Ovary (tissue), 9 donors: ENCODE data around the gene ST6GALNAC4. TPM values are rescaled to one million over a fixed set of nuclear protein-coding genes. Genes with fewer than 3 reads are reported as not detected.

Source experiments
- DNase-seq, 5 donors: peaks; one replicate each; pipeline ENCODE4 v3.0.0-alpha.2; 2019 to 2020
- H3K27ac ChIP-seq, 2 donors: fragments of 200-600 bp; one replicate each; pipeline versions ENCODE4 v1.5.1 to v1.8.0; 2019 to 2022
- H3K27me3 ChIP-seq: fragments of 200-600 bp; one replicate; pipeline ENCODE4 v1.8.0; 2022
- H3K36me3 ChIP-seq: fragments of 200-600 bp; sonication (generic); one replicate; pipeline ENCODE4 v1.5.1; 2019
- H3K4me1 ChIP-seq: one replicate; pipeline ENCODE4 v1.8.1; 2013; ENCODE audit warnings: mild to moderate bottlenecking, moderate library complexity; ENCODE audit not compliant: insufficient read depth
- H3K4me3 ChIP-seq: fragments of 200-600 bp; sonication (generic); one replicate; pipeline ENCODE4 v1.5.1; 2017
- H3K9me3 ChIP-seq, 2 donors: fragments of 200-600 bp in 1 of 2; sonication (generic) in 1 of 2; one replicate each; pipeline versions ENCODE4 v1.5.1 to v1.8.1; 2013 to 2019; ENCODE audit warnings: mild to moderate bottlenecking in 1 of 2, moderate library complexity in 1 of 2
- CTCF ChIP-seq, 3 donors: fragments of 450-650 bp in 2 of 3; fragments of 200-600 bp in 1 of 3; IDR thresholded peaks; one replicate each; pipeline versions ENCODE4 v1.5.1 to v1.8.0; 2016 to 2022; ENCODE audit warnings: antibody characterized with exemption in 3 of 3, mild to moderate bottlenecking in 1 of 3
- EP300 ChIP-seq: sonication (generic); formaldehyde crosslinking; IDR thresholded peaks from one replicate; pipeline ENCODE4 v1.6.1; 2017; ENCODE audit warnings: antibody characterized with exemption
- POLR2A ChIP-seq: fragments of 450-650 bp; IDR thresholded peaks from one replicate; pipeline ENCODE4 v1.6.1; 2017; ENCODE audit warnings: antibody characterized with exemption, mild to moderate bottlenecking, moderate library complexity
- WGBS, 3 donors: extraction: QIAGEN DNeasy Blood & Tissue Kit in 1 of 3; methylation state at CpG; one replicate each; pipeline versions ENCODE4 v1.1.5 to v1.1.7; 2013 to 2017; 5-methylcytosine and 5-hydroxymethylcytosine counted together
- intact Hi-C, 4 donors: fragments of 100-400 bp; cut with DNase I; formaldehyde crosslinking; loops; one replicate each; pipeline versions ENCODE4 v1.11.0 to v1.15.1; 2022 to 2023
- polyA plus RNA-seq, 2 donors: library from polyadenylated mRNA; stranded (reverse); fragments of 200-250 nt in 1 of 2; fragments of 350-450 nt in 1 of 2; fragmentation: Illumina TruSeq in 1 of 2; extraction: RNeasy Lipid Tissue Mini Kit (QIAGEN cat#74804) in 1 of 2; gene quantifications; one replicate each; pipeline ENCODE4 v1.2.3, GENCODE V29; 2013 to 2014
- total RNA-seq, 7 donors: library from RNA; depleted of rRNA in 2 of 7; stranded (reverse); fragments of >200 nt in 2 of 7; fragmentation: NEBNext Ultra II Directional in 3 of 7; extraction: Animal tissue kit (Norgen Biotek cat#: 25700) in 3 of 7; gene quantifications; one replicate each; pipeline versions ENCODE4 v1.1.0 to v1.2.4, GENCODE V29; 2016 to 2023
- donor health status: DM: no; HTN: no; CAD: no; lungs with moderate emphysema.
- donor health status: DM: no; HTN: no; CAD: no.
- donor health status: Bipolar disorder and iron deficiency.
- donor health status: DM: yes; HTN: yes; CAD: no.
- donor health status: DM: no; HTN: no; CAD: no.
- donor health status: DM: yes; HTN: yes; CAD: no.

ST6GALNAC4 gene
- total and polyA plus RNA-seq, 9 donors = 2.2 to 58.4 (median 45.8) TPM

DNA sequence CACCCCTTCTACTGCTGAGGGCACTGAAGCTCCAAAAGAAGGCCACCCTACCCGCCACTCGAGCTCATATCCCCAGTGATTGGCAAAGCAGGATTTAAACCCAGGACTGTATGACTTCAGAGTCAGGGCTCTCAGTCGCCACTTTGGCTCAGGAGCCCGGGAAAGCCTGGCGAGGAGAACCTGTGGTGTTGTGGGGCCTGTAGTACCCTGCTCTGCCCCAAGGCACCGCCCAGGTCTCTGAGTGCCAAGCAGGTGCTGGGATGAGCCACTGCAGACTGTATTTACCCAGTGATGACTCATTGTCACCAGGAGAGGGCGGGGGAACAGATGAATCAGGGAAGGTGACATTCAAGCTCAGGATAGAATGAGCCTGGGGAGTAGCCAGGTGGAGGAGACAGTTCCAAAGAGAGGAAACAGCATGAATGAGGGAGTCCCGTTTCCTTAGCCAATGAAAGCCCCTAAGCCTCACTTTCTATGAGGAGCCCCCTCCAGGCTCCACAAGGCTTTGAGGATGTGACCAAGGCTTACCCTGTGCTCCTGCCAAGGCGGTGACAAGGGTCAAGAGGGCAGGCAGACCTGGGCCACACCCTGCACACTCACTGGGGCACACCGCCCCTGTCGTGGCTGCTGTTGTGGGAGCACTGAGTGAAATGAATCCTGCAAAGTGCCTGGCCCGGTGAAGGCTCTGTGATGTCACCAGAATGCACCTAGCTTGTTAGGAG is 38.6 kb upstream of the ST6GALNAC4 start:
- WGBS, 3 donors = 73 to 77% (median 74%) methylated on average over 12 of the region's 12 CpGs
- Histone ChIP-seq H3K4me1 (peaks cover 26% of the 10 kb centered on the region), H3K27me3 (no peaks in the 10 kb centered on the region), H3K9me3 (no peaks in the 10 kb centered on the region), H3K4me3 (no peak overlapping the region), H3K27ac (no peak overlapping the region), H3K36me3 (no peaks in the 10 kb centered on the region)
- TF ChIP-seq CTCF (IDR thresholded peaks at IDR 0.05) (no peak), POLR2A (no peak), EP300 (no peak)
- DNase-seq = peak in 1 of 5 donors; percentile 47
- intact Hi-C loops = no loop called here

GRCh38 chr9:127954831-127955293 is 38.0 kb upstream of the ST6GALNAC4 start:
- no peak overlapping the region for H3K27ac ChIP-seq
- TF ChIP-seq CTCF (IDR thresholded peaks at IDR 0.05) = no peak
- no peak for TF ChIP-seq POLR2A
- TF ChIP-seq EP300 = no peak
- DNase-seq = no peak
- intact Hi-C loops = no loop called here
- no peak overlapping the region for H3K4me3 ChIP-seq
- no peaks in the 10 kb centered on the region for H3K9me3 ChIP-seq
- H3K36me3 ChIP-seq = no peaks in the 10 kb centered on the region
- 37 to 43% (median 40%) methylated on average over 13 of the region's 13 CpGs for WGBS, 3 donors
- H3K4me1 ChIP-seq = peaks cover 23% of the 10 kb centered on the region
- no peaks in the 10 kb centered on the region for H3K27me3 ChIP-seq

GRCh38 chr9:127953768-127954505 is 37.1 kb upstream of the ST6GALNAC4 start:
- H3K27ac ChIP-seq = no peak overlapping the region
- H3K36me3 ChIP-seq = no peaks in the 10 kb centered on the region
- peaks cover 23% of the 10 kb centered on the region for H3K4me1 ChIP-seq
- intact Hi-C loops = no loop called here
- no peak overlapping the region for H3K4me3 ChIP-seq
- no peaks in the 10 kb centered on the region for H3K9me3 ChIP-seq
- TF ChIP-seq CTCF (IDR thresholded peaks at IDR 0.05) (no peak), POLR2A (no peak), EP300 (no peak)
- WGBS, 3 donors = 77 to 87% (median 82%) methylated on average over 17 of the region's 17 CpGs
- no peak for DNase-seq
- H3K27me3 ChIP-seq = no peaks in the 10 kb centered on the region

DNA sequence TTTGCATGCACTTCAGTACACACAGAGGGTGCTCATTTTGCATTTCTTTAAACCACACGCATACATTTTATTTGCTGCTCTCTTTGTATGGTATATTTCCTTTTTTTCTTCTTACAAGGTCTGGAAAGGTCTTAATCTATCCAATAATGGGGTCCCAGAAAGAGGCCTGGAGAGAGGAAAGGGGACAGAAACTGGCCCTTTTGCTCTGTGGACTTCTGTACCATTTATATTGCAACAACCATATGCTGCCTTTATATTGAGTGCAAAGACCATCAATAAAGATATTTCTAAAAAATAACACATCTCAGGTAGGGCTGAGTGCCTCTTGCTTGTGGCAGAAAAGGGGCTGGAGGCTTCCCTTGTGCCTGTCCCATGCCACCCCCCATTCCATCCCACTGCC is 36.3 kb upstream of the ST6GALNAC4 start:
- Histone ChIP-seq H3K4me3 (no peak overlapping the region), H3K4me1 (peaks cover 23% of the 10 kb centered on the region), H3K27me3 (no peaks in the 10 kb centered on the region), H3K36me3 (no peaks in the 10 kb centered on the region), H3K27ac (no peak overlapping the region), H3K9me3 (no peaks in the 10 kb centered on the region)
- no peak for TF ChIP-seq POLR2A
- DNase-seq = no peak
- intact Hi-C loops = no loop called here
- WGBS, 3 donors = 87 to 100% (median 96%) methylated on average over 1 of the region's 1 CpG
